ENCODE data around the gene ARMC9. TPM values are rescaled to one million over a fixed set of nuclear protein-coding genes. Genes with fewer than 3 reads are reported as not detected.
A peak's percentile ranks its signal among the peaks of the same experiment; 100 is the strongest.

ARMC9 gene
- total and polyA plus RNA-seq, 7 donors: 1.4 to 18.4 (median 2.2) TPM

- Histone ChIP-seq H3K9me3 (no peaks in the 10 kb centered on the region), H3K36me3 (ENCODE audit: insufficient read depth in 1 of 2, low read depth in 1 of 2) (no peaks in the 10 kb centered on the region), H3K4me1 (no peaks in the 10 kb centered on the region), H3K27me3 (ENCODE audit: insufficient read depth in 3 of 3, low read length in 2 of 3) (no peaks in the 10 kb centered on the region), H3K4me3 (no peak overlapping the region), H3K27ac (no peak overlapping the region)
- no peak for DNase-seq
- WGBS, 3 donors: 88 to 93% (median 91%) methylated on average over 8 of the region's 8 CpGs
- intact Hi-C loops (cut with DNase I): no loop called here
- TF ChIP-seq CTCF (IDR thresholded peaks at IDR 0.05): no peak
- ATAC-seq: no peak
These were observed 79.5 kb downstream of the ARMC9 start for GRCh38 chr2:231277962-231278361.

GRCh38 chr2:231278868-231279267 lies 80.4 kb downstream of the ARMC9 start:
- TF ChIP-seq CTCF (IDR thresholded peaks at IDR 0.05): no peak
- Histone ChIP-seq H3K4me3 (no peak overlapping the region), H3K27ac (no peak overlapping the region), H3K4me1 (no peaks in the 10 kb centered on the region), H3K27me3 (ENCODE audit: insufficient read depth in 3 of 3, low read length in 2 of 3) (no peaks in the 10 kb centered on the region), H3K9me3 (no peaks in the 10 kb centered on the region), H3K36me3 (ENCODE audit: insufficient read depth in 1 of 2, low read depth in 1 of 2) (no peaks in the 10 kb centered on the region)
- DNase-seq (no peak), ATAC-seq (peak in 1 of 4 donors; percentile 62)
- WGBS, 3 donors: 36 to 49% (median 49%) methylated on average over 2 of the region's 2 CpGs
- intact Hi-C loops (cut with DNase I): no loop called here

- H3K9me3 ChIP-seq: no peaks in the 10 kb centered on the region
- WGBS, 3 donors: 92 to 95% (median 93%) methylated on average over 9 of the region's 9 CpGs
- no peaks in the 10 kb centered on the region for H3K27me3 ChIP-seq (ENCODE audit: insufficient read depth in 3 of 3, low read length in 2 of 3)
- no peaks in the 10 kb centered on the region for H3K4me1 ChIP-seq
- DNase-seq: no peak
- no peak for TF ChIP-seq CTCF (IDR thresholded peaks at IDR 0.05)
- no peak for ATAC-seq
- H3K36me3 ChIP-seq (ENCODE audit: insufficient read depth in 1 of 2, low read depth in 1 of 2): no peaks in the 10 kb centered on the region
- no peak overlapping the region for H3K27ac ChIP-seq
- intact Hi-C loops (cut with DNase I): no loop called here
- no peak overlapping the region for H3K4me3 ChIP-seq
These were observed 82.4 kb downstream of the ARMC9 start for GRCh38 chr2:231280846-231281245.

- H3K4me1 ChIP-seq: no peaks in the 10 kb centered on the region
- ATAC-seq (no peak), DNase-seq (no peak)
- no peaks in the 10 kb centered on the region for H3K36me3 ChIP-seq (ENCODE audit: insufficient read depth in 1 of 2, low read depth in 1 of 2)
- H3K27me3 ChIP-seq (ENCODE audit: insufficient read depth in 3 of 3, low read length in 2 of 3): no peaks in the 10 kb centered on the region
- intact Hi-C loops (cut with DNase I): no loop called here
- H3K9me3 ChIP-seq: no peaks in the 10 kb centered on the region
- no peak for TF ChIP-seq CTCF (IDR thresholded peaks at IDR 0.05)
- H3K27ac ChIP-seq: no peak overlapping the region
- no peak overlapping the region for H3K4me3 ChIP-seq
- WGBS, 3 donors: 98 to 100% (median 98%) methylated on average over 2 of the region's 2 CpGs
These were observed 85.9 kb downstream of the ARMC9 start for GRCh38 chr2:231284296-231284695.

- no peak overlapping the region for H3K27ac ChIP-seq
- DNase-seq (no peak), ATAC-seq (peak in 1 of 4 donors; percentile 19)
- H3K27me3 ChIP-seq (ENCODE audit: insufficient read depth in 3 of 3, low read length in 2 of 3): no peaks in the 10 kb centered on the region
- no peaks in the 10 kb centered on the region for H3K9me3 ChIP-seq
- no peak for TF ChIP-seq CTCF (IDR thresholded peaks at IDR 0.05)
- no peaks in the 10 kb centered on the region for H3K4me1 ChIP-seq
- no peak overlapping the region for H3K4me3 ChIP-seq
- H3K36me3 ChIP-seq (ENCODE audit: insufficient read depth in 1 of 2, low read depth in 1 of 2): no peaks in the 10 kb centered on the region
- intact Hi-C loops (cut with DNase I): no loop called here
- WGBS, 3 donors: 85 to 87% (median 85%) methylated on average over 4 of the region's 4 CpGs
These were observed 88.5 kb downstream of the ARMC9 start for GRCh38 chr2:231286964-231287363.

All from psoas muscle (tissue), 8 donors.